Stimulated activated CD8-positive, alpha-beta memory T cell treated with anti-CD3 and anti-CD28 coated beads, Interleukin-7, amount 100 ng/mL, for 4 hours (primary cell): ENCODE data around the gene KRTAP5-6.
"Not testable (repeated sequence)": the region's sequence is repeated elsewhere in the genome, so short reads cannot be mapped to it uniquely, and the experiment has no call there.

Experiments used
- DNase-seq, 2 donors: peaks; one replicate each; pipeline ENCODE4 v3.0.0-alpha.2; 2020; ENCODE audit warnings: low read depth in 2 of 2

The KRTAP5-6 gene

DNA sequence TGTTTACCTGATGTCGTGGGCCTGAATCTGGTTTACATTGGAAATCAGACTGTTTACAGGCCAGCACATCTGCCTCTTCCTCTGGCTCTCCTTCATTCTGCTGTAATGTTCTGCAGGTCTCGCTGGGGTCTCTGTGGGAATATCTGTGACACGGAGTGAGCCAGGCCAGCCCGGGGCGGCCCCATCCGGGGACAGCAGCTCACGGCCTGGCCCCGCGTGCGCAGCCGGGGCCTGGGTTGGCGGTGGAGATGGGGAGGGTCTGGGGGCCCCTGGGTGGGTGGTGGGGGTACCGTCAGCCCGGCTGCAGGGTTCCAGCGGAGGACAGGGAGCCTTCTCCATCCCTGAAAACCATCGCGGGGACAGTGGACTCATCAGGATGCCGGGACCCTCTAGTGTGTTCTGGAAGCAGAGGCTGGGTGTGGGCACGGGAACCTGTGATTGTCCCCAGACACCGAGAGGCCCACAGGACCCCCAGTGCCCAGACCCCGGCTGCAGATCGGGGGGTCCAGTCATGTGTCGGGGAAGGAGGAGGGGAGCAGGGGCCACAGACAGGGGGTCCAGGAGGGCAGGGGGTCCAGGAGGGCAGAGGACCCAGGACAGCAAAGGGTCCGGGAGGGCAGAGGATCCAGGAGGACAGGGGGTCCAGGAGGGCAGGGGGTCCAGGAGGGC lies 13.0 kb upstream of the KRTAP5-6 start:
- DNase-seq = not testable (repeated sequence)

DNA sequence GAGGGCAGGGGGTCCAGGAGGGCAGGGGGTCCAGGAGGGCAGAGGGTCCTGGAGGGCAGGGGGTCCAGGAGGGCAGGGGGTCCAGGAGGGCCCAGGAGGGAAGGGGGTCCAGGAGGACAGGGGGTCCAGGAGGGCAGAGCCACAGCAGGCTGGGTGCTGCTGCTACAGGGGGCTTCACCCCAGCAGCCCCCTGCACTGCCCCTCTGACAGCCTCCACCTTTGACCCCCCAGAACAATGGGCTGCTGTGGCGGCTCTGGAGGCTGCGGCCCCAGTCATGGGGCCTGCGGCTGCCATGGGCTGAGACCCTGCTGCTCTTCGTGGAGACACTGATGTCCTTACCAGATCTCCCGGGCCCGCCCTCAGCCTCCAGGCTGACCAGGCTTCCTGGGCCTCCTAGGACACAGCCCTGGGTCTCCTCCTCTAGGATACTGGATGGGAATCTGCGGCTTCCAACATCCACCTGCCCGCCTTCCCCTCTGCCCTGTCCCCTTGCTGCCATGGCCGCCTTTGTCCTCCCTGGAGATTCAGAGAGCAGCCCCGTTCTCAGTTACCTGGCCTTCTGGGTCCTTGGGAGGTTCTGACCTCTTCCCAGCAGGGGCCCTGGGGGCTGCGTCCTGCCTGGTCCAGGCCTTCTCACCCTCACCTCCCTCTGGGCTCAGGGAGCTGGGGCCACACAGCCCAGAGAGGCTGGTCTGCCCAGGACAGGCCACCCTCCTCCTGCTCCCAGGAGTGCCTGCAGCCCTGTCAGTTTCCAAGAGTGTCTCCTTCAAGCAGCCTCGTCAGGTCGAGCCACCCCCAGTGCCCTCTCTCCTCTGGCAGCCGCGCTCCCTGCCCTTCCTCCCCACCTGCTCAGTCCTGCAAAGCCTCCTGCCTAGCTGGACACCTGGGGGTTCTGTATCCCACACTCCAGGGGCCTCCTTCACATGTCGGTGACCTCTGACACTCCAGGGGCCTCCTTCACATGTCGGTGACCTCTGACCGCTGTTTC lies 11.8 kb upstream of the KRTAP5-6 start:
- not testable (repeated sequence) for DNase-seq

DNA sequence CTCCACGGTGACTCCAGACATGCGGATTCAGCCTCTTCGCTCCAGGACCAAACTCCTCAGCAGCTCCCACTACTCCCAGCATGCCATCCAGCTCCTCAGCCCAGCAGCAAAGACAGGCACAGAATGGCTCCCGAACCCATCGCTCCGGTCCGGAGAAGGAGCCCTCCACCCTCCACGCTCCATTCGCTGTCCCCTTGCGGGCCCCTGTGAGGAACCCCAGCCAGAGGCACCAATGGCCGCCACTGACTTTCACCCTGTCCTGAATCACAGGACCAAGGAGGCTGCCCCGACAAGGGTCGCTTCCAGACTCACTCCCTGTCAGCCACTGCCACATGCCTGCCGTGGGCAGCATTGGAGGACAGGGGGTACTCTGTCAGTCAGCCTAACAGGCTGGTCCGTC lies 10.8 kb upstream of the KRTAP5-6 start:
- DNase-seq = not testable (repeated sequence)

DNA sequence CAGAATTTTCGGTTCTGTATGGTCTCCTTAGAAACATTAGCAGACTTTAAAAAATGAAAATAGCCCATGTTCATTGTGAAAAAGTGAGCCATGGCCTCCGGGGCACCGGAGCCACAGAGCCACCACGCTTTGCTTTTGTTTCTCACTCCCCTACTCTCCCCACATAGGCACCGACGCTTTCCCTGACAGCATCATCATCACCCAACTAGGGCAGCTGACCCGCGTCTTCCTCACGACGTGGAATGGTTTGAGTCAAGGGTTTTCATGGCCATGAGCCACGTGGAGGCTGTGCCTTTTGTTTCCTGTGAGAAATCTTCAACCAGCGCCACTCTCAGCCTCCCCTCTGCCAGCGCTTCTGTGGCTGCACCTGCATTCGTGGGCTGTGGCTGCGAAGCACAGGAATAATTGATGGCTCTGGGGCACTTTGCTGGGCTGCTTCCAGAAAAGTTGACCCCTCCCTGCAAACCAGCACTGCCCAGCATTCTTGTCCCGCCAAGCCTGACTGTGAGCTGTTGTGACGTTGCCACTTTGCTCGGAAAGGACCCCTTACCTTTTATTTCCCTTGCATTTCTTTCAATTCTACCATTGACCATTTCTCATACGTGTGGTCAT lies 8.6 kb upstream of the KRTAP5-6 start:
- not testable (repeated sequence) for DNase-seq

DNA sequence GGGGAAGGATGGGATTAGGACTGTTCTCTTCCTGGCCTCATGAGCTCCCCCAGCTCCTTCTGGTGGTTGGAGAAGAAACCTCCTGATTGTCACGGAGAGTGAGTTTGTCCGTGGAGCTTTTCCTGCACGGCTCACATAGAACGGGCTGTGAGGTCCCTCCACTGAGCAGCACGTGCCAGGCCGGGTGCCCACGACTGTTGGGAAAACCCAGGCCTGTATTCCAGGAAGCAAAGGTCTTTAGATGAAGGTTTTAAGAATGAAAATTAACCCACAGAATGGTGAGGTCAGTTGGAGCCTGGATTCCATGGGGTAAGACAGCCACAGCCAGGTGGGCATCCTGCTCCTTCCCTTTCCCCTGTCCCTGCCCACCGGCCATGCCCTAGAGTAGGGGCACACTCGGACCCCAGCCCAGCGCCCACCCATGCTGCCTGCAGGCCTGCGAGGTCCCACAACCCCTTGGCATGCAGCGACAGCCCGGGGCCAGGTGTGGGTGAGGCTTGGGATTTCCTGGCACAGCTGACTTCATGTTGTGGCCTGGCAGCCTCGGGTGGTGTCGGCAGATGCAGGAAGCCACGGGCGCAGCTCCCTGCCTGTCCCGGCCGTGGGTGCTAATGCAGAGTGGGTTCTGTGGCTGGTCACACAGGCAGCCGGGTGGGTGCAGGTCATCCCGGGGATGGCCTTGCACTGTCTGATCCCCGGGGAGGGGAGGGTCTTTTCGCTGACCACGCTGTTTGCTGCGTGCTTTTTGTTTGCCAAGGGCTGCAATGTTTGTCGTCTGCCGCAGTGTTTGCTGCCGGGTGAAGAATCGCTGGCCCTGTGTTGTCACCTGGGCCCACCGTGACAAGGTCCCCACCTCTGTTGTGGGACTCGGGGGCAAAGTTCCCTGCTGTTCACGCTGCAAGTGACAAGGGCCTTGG lies 7.5 kb upstream of the KRTAP5-6 start:
- not testable (repeated sequence) for DNase-seq

DNA sequence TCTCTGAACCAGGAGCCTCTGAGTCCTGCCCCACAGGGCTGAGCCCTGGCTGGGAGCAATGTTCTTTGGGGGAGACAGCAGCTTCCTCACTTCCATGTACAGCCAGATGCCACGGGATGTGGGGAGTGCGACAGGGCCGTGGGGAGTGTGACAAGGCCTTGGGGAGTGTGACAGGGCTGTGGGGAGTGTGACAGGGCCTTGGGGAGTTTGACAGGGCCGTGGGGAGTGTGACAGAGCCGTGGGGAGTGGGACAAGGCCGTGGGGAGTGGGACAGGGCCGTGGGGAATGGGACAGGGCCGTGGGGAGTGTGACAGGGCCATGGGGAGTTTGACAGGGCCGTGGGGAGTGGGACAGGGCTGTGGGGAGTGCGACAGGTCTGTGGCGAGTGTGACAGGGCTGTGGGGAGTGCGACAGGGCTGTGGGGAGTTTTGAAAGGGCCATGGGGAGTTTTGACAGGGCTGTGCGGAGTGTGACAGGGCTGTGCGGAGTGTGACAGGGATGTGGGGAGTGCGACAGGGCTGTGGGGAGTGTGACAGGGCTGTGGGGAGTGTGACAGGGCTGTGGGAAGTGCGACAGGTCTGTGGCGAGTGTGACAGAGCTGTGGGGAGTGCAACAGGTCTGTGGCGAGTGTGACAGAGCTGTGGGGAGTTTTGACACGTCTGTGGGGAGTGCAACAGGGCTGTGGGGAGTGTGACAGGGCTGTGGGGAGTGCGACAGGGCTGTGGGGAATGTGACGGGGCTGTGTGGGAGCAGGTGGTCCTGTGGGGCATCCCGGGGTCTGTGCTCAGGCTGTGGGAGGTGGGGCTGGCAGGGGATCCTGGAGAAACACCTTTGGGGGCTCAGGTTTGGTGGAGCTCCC lies 6.6 kb upstream of the KRTAP5-6 start:
- no peak for DNase-seq

DNA sequence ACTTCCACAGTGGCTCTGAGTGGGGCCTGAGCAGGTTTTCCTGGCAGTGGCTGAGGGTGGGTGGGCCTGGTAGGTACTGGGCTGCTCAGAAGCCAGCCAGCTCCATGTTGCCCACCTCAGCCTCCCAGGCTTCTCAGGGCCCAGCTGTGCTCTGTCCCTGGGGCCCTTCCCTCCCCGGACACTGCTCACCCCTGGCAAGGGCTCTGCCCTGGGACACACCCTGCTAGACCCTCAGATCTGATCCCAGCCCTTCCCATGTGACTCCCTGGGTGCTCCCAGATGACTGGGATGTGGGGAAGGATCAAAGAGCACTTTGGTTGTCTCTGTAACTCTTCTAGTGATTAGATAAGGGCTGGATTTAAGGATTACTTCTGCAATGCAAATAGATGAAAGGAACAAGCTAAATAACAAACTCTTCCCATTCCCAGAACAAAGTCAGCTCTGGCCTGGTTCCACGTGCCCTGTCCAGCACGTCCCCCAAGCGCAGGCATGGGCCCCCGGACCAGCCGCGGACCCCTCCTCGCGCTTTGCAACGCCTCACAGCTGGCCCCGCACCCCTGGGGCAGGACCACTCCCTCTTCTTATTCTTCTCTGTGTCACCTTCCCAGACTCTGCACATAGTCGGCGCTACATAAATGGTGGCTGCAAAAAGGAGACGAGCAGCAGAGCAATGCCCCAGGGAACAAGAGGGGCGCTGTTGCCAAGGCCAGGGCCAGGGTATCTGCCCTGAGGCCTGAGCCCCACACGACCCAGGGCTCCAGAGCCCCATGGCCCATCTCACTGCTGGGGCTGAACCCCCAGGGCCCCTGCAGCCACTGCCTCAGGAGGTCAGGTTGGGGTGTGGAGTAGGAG lies 5.7 kb upstream of the KRTAP5-6 start:
- no peak for DNase-seq

DNA sequence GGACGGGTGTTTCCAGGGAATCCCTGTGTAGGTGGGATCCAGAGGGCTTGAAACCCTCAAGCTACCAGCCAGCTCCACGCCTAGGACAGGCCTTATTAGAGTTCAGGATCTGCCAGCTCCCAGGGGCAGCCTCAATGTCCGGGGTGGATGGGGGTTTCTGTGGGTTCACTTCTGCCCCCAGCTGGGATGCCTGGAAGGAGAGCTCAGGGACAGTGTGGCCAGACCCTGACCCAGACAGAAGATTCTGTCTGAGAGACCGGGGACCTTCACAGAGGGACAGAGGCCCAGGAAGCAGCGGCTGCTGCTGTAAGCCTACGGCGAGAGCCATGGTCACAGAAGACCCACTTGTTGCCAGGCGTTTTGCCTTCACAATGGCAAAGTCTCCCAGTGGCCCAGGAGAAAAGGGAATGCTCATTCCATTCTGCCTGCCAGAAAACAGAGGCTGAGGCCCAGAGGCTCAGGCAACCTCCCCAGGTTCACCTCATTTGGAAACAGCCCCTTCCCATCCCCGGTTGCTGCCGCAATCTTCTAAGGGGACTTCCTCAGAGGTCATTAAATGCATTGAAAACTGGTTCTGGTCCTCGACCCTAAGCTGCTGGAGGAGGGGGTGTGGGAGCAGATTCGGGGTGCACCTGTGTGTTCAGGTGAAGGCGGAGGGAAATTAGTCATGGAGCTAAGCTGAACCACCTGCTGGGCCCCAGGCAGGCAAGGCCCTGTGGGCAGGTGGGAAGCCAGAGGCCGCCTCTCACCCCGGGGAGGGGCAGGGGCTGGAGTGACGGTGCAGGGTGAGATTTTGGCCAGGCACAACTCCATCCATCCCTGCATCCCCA lies 4.9 kb upstream of the KRTAP5-6 start:
- no peak for DNase-seq

DNA sequence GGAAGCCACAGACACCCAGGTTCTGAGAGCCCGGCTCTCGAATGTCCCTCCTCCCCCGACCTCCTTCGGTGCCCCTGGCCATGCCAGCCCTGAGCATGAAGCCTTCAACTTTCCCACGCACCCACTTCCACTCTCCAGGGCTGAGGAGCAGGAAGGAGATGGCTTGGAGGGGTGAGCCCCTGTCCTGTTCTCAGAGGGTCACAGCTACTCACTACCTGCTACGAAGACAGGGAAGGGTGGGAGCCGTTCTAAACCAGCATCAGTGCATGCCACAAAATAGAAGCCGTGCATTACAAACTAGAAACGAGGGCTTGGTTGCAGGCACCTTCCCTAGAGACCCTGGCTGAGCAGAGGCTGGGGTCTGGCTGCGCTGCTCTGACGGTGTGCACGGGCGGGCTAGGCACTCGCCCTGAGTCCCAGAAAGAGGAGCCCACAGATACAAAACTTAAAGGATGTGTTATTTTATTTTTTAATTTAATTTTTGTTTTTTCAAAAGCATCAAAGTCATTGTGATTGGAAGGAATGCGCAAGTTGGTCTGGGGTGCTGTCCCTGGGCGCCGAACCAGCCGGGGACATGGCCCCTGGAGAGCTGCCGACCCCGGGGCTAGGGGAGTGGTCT lies 4.2 kb upstream of the KRTAP5-6 start:
- no peak for DNase-seq

DNA sequence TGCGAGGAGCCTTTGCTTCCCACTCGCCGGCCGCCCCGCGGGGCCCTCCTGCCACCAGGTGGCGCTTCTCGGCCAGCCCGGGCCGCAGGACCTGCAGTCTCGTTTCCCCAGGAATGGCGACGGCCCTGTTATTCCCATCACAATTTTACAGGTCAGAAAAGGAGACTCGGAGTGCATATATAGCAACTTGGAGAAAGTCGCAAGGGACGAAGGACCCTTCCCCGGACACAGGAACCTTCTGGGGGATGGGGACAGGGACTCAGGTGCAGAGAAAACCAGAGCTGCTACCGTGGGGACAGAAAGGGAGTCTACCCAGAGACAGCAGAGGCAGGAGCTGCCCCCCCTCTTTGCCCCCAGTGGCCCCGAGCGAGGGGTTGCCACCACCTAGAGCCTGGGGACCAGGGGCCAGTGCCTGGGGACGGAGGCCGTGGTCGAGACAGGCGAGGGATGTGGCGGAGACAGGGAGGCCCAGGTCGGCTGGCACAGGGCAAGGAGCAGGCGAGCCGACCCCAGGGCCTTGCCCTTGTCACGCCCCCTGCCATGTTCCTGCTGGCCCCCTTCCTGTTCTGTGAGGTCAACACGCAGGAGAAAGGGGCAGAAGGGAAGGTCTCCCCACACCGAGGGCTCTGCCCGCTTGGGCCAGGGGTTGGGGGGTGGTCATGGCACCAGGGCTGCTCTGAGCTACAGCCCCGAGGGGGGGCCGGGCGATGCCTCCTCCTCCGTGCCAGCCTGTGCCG lies 3.5 kb upstream of the KRTAP5-6 start:
- peak; percentile 30 to 54 for DNase-seq

DNA sequence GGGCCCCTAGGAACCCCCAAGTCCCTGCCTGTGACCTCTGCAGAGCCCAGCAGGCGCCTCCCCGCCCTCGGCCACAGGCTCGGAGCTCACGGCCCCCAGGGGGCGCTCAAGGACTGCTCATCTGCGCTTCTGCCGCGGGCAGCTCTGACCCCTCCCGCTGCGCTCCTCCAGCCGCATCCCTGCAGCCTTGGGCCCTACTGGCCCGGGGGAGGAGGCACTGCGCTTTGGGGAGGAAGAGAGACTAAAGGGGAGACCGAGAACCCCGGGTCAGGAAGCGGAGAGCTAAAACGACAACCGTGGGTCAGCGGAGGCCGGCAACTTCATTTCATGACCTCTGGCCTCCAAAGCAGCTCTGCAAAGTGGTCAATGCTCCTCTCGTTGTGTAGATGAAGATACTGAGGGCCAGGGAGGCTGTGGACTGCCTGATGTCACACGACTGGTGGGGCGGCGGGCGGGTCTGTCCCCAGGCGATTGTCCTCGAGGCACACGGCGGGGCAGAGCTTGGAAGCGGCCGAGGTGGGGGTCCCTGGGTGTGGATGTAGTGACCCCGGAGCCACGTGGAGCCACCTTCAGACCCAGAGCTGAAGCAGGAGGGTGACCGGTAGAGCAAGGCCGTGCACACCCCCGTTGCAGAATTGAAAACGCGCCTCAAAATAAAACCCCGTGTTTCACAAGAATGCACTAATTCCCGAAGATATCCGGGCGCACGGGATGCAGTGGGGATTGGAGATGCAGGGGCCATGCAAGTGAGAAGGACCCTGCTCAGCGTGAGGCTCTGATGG lies 2.7 kb upstream of the KRTAP5-6 start:
- DNase-seq = peak; percentile 41 to 68

DNA sequence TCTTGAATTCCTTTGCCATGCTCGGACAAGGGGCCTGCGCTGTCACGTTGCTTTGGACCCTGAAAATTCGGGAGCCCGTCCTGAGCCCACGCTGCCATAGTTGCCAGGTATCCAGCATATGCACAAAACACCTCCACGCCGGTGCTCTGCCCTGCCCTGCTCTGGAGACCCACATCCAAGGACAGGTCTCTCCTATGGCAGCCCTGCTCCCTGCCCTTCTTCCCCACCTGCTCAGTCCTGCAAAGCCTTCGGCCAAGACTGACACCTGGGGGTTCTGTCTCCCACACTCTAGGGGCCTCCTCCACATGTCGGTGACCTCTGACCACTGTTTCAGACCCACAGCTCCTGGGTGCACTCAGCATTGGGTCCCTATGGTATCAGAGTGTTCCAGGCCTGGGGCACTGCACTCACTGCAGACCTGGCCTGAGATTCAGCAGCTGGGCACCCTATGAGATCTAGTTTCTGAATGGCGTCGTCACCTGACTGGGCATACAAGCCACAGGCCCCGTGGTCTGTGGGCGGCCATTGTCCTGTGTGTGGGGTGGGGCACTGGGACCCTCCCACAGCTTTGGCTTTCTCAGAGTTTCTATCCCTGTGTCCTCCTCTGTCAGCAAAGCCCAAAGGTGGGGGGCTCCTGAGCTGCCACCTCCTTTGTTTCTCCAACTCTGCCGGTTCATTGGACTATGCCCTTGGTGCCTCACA lies 2.0 kb upstream of the KRTAP5-6 start:
- DNase-seq = no peak

DNA sequence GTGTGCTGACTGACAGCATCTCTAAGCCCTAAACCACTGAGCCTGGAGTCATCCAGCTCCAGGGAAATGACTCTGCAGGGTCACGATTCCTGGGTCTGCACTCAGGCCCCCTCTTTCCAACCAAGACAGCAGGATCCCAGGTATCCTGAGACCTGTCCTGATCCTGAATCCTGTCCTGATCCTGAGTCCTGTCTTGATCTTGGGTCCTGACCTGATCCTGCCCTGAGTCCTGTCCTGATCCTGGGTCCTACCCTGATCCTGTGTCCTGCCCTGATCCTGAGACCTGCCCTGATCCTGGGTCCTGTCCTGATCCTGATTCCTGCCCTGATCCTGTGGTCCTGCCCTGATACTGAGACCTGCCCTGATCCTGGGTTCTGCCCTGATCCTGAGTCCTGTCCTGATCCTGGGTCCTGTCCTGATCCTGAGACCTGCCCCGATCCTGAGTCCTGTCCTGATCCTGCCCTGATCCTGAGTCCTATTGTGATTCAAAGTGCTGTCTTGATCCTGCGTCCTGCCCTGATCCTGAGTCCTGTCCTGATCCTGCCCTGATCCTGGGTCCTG lies 1.4 kb upstream of the KRTAP5-6 start:
- DNase-seq = no peak

DNA sequence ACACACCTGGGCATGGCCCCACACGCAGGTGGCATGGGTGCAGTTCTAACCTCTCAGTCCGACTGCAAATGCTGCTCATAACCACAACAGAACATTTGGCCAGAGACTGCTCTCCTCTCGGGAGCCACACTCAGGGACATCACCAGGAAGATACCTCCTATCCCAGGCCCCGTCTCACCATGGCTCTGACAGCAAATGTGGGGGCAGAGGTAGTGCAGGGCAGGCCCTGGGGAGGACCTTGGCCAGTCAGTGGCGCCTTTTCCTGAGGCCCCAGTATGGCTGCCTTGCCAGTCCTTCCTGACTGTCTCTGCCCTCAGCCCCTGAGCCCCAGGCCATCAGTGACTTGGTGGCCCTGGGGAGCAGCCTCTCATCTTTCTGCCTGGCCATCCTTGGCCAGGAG lies 2.8 kb downstream of the KRTAP5-6 start:
- no peak for DNase-seq

DNA sequence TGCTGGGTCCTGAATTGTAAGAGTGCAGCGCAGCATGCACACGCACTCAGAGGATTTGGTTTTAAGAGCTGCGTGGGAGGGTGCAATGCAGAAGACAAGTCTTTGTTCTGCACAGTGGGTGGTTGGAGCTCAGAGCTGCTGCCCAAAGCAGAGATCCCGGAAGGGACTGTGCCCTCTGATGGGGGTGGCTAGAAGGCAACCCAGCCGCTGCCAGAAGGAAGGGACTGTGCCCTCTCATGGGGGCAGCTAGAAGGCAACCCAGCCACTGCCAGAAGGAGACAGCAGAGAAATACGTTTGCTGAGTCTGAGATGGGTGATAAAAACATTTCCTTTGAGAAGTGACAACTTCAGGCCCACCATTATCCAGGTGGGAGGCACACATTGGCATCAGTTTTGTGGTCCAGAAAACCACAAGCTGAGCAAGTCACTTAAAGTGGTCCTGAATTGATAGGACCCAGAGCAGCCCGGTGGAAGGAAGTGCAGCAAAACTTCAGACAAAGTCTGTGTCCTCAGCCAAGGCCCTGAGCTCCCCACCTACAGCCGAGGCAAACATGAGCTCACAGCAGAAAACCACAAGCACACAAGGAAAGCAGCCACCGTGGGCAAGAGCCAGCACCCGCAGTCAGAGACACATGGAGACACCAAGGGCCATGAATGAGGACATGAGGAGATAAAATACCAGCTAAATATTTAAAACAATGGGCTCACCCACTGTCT lies 4.3 kb downstream of the KRTAP5-6 start:
- DNase-seq = no peak
